ENCODE data around the gene FUT7.

FUT7 gene

GRCh38 chr9:137031904-137032640 is at the start of gene FUT7:
Gene FUT7, minus strand, starts transcription at chr9:137032088. Its CDS starts 97 bp downstream, at chr9:137031991.
- no peak for DNase-seq

GRCh38 chr9:137080260-137081122 is 48.6 kb upstream of the FUT7 start:
- DNase-seq, result no peak

GRCh38 chr9:137079401-137079787 is 47.5 kb upstream of the FUT7 start:
- DNase-seq, result no peak

DNA sequence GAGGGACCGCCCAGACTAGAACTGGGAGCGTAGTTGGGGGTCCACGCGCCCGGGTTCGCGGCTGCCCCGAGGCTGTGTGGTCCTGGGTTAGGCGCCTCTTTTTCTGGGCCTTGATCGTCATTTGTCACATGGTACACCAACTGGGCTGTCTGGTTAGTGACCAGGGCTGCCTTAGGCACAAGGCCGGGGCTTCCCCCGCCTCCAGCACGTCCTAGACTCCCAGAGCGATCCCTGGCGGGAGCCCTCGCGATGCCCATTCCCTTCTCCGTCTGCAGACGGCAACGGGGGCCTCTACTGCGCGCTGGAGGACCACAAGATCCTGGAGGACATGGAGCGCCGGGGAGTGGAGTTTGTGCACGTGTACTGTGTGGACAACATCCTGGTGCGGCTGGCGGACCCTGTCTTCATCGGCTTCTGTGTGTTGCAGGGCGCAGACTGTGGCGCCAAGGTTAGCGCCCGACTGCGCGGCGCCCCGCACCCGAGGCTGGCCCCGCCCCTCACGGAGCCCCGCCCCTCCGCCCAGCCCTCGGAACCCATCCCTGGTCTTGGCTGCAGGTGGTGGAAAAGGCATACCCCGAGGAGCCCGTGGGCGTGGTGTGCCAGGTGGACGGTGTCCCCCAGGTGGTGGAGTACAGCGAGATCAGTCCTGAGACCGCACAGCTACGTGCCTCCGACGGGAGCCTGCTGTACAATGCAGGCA is 47.0 kb upstream of the FUT7 start:
- DNase-seq, result no peak

- DNase-seq, result no peak
Observed at GRCh38 chr9:137077758-137078693, 46.1 kb upstream of the FUT7 start.

DNA sequence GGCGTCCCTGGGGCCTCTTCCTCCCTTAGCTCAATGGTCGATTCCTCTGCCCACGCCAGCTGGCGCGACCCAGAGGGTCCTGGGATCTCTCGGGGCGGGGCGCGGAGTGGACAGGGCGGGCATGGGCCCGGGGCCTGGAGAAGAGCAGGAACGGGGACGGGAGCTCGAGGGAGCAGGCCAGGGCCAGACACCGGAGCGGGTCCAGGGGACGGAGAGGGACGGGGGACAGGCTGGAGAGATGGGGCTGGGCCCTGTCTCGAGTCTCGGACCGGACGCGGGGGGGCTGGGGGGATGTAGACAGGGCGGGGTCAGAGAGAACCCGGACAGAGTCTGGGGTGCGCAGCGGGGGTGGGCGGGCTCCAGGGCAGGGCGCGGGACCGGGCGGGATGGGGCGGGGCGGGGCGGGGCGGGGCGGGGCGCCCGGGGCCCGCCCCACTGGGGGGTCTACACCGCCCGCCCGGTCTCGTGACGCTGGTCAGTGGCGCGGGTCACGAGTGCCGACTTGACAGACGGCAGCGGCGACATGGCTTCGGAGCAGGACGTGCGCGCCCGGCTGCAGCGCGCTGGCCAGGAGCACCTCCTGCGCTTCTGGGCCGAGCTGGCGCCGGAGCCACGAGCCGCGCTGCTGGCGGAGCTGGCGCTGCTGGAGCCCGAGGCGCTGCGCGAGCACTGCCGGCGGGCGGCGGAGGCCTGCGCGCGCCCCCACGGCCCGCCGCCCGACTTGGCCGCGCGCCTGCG is 45.3 kb upstream of the FUT7 start, which contains the start of gene UAP1L1:
TSS of gene UAP1L1 (plus strand) at position 508 of the 738 bp plus-strand sequence. CDS start at position 524, 16 bp downstream.
- no peak for DNase-seq

GRCh38 chr9:137076636-137077009 is 44.7 kb upstream of the FUT7 start:
- no peak for DNase-seq

DNA sequence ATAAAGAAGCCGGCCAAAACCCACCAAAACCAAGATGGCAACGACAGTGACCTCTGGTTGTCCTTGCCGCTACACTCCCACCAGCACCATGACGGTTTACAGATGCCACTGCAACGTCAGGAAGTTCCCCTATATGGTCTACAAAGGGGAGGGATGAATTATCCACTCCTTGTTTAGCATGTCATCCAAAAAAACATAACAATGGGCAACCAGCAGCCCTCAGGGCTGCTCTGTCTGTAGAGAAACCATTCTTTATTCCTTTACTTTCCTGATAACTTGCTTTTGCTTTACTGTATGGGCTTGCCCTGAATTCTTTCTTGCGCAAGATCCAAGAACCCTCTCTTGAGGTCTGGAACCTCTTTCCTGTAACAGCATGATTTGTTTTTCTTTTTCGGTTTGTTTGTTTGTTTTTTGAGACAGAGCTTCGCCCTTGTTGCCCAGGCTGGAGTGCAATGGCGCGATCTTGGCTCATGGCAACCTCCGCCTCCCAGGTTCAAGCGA is 43.4 kb upstream of the FUT7 start:
- no peak for DNase-seq

DNA sequence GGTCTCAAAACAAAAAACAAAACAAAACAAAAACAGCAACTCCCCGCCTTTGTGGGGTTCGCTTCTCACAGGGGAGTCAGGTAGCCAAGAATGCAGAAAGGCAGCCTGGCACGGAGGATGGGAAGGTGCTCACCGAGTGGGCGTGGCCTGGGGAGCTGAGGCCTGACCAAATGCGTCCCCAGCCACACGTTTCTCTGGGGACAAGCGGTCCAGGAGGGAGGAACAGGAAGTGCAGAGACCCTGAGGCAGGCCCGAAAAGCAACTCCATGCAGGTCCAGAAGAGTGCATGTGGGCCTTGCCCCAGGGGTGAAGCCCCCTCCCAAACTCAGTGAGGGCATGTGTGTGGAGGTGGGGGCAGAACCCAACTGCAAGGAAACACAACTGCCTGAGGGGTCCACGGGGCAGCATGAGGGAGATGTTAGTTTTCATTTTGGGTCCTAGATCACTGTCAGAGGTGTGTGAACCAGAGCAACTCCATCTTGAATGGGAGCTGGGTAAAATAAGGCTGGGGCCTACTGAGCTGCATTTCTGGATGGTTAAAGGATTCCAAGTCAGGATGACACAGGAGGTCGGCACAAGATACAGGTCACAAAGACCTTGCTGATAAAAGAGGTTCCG is 42.9 kb upstream of the FUT7 start:
- no peak for DNase-seq

- DNase-seq, result no peak
Observed at GRCh38 chr9:137073992-137074399, 42.1 kb upstream of the FUT7 start.

DNA sequence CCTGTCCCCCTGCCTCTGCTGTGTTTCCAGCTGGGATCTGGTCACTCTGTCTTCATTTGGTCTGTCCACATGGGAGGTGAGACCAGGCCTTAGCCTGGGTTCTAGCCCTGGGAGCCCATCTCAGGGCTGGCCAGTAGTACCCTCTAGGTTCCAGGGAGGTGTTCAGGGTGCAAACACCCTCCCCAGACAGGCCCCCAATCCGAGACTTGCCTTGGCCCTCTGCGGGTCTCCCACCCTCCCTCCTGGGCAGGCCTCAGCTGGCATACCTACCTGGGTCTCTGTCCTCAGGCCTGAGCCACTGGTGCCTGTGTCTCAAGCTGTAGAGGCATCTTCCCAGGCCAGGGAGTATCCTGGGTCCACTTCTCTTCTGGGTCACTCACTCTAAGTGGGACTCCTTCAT is 39.4 kb upstream of the FUT7 start:
- no peak for DNase-seq

DNA sequence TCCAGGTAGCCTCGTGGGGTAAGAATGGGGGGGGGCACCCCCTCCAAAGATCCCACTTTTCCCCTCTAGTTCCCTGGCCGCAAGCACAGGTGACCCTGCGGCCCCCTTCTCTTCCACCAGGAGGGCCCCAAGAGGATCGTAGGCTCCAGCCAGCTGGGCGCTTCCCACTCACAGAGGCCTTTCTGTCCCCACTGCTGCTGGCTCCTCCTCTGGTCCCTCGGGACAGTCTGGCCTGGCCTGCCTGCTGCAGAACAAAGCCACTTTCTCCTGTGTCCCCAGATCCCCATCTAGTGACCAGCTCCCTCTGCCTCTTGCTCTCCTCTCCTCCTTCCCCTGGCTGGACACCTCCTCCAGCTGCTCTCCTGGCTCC is 39.0 kb upstream of the FUT7 start:
- DNase-seq, result no peak

GRCh38 chr9:137070201-137070905 is 38.5 kb upstream of the FUT7 start, which contains the start of gene SAPCD2:
Gene SAPCD2, minus strand, starts transcription at chr9:137070557. Its CDS starts 97 bp downstream, at chr9:137070460.
- peak; percentile 86 for DNase-seq

GRCh38 chr9:137069508-137070091 is 37.7 kb upstream of the FUT7 start:
- no peak for DNase-seq

DNA sequence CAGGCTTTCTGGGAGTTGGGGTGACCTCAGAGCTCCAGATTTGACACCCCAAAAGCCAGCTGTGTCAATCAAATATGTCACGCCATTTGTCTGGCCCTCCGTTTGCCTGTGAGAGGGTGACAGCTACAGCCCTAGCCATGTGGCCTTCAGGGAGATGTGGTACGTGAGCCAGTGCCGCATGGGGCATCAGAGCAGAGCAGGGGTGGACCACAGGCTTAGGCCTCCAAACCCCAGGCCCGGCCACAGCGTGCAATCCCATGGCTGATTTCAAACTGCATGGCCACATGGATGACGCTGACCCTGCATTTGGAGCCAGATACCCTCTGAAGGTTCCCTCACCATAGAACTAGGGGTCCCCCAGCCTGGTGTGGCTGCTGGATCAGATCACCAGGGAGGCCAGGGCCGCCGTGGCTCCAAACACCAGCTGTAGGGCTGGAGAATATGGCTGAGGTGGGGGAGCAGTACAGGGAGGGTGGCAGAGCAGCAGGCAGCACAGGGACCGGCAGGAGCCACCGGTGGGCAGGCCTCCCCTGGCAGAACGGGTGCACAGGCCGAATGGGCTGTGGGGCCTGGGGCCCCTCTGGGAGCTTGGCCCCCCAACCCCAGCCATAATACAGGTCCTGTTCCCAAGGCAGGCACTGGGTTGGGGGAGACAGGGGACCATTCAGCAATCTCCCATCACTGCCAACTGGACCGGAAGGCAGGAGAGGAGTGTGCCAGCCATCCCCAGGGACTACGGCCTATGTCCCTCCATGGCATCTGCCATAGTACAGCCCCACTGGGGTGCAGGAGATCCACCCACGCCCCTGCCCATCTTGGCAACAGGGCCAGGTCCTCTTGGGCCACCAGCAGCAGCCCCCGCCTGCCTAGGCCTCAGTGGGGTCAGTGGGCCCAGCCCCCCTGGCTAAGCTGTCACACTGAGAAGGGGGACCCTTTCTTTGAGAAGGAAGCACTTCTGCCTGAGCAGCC is 36.9 kb upstream of the FUT7 start:
- no peak for DNase-seq

DNA sequence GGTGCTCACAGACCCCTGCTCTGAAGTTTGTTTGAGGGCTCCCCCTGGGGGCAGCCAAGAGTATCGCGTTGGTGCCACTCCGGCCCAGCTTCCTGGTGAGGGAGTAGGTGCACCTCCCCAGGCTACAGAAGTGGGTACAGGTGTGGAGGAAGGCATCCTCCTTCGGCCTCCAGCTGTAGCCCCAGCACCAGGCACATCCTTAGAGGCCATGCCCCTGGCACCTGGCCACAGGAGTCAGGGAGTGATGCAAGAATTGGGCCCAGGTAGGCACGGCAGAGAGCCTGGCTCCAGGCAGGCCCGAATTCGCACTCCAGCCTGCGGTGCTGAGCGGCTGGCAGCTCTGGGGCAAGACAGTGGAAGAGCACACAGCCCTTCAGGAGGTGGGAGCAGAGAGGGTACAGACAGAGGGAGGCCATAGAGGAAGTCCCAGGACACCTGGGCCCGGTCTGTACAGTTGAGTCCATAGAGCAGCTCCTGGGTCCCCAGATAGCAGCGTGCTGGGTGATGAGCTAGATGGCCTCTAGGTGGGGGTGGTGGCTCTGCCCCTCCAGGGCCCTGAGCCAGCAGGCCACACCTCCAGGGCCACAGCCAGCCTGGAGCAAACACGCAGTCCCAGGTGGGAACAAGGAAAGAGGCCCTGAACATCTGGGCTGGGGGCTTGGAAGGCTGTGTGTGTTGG is 36.1 kb upstream of the FUT7 start:
- peak; percentile 86 for DNase-seq

DNA sequence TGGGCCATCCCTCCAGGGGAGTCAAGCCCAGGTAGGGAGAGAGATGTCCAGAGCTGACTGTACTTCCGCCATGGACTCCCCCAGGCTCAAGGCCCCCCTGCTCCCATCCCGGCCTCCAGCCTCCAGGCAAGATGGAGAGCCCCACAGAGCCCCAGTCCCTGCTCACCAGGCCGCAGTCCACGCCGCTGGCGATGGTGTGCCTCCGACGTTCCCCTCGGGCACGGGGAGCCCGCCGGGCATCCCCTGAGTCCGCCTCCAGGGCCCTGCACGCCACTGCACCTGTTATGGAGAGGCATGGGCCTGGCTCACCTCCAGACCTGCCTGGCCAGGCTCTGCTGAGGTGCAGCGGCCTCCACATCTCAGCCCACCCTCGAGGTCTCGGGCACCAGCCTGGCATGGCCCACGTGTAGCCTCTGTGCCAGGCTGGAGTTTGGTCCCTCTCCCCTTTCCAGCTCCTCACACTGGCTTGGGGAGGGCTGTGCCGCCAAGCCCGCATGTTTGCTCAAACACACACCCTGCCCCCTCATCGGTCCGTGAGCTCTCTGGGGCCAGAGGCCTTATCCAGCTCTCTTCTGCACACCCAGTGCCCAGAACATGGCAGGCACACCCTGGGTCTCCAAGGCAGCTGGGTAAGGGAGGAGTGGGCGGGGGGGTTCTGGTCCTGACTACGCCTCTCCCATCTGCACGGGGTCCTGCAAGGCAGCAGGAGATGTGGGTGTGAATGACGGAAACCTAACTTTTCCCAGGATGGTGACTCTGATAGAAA is 34.4 kb upstream of the FUT7 start:
- DNase-seq, result no peak

All from NCI-H510A treated with DMSO at 0.1 percent for 48 hours (cell line).